IMR-90 (cell line): ENCODE results near the gene ADM2. TPM values are rescaled to one million over a fixed set of nuclear protein-coding genes. Genes with fewer than 3 reads are reported as not detected.

Experiments used
- ATAC-seq: fragments of 200-7000 bp; cut with Tn5 transposase; 2 replicates; pipeline ENCODE4 v1.9.1; 2020; ENCODE audit warnings: low read depth, mild to moderate bottlenecking, moderate library complexity
- BruUV-seq: library from RNA; stranded (reverse); fragments of 400-500 nt; replicated peaks from 2 replicates; lab custom pipeline; 2021; lab: Mats Ljungman, UMichigan
- CTCF ChIA-PET: fragments of 300-600 bp; formaldehyde crosslinking; extraction: SDS; loops from one replicate; lab custom pipeline; 2021; ENCODE audit warnings: antibody characterized with exemption; lab: Yijun Ruan, JAX
- POLR2A ChIA-PET: fragments of 300-600 bp; sonication (Branson Sonifier 250); formaldehyde crosslinking; loops from one replicate; lab custom pipeline; 2022; ENCODE audit warnings: antibody characterized with exemption; ENCODE audit not compliant: unreplicated experiment; lab: Charles Lee
- DNase-seq: peaks from one replicate; pipeline ENCODE4 v3.0.0; 2013
- H2AFZ ChIP-seq: replicated peaks from 2 replicates; pipeline ENCODE3; 2013; ENCODE audit warnings: low read length, mild to moderate bottlenecking; ENCODE audit not compliant: poor library complexity
- H2AK5ac ChIP-seq: 2 replicates; pipeline ENCODE4 v1.6.1; 2013; ENCODE audit warnings: low read depth, low read length, inconsistent platforms
- H2AK9ac ChIP-seq: replicated peaks from 2 replicates; pipeline ENCODE3; 2013; ENCODE audit warnings: mild to moderate bottlenecking, low read depth, low read length, moderate library complexity; ENCODE audit not compliant: poor library complexity
- H2BK120ac ChIP-seq: 2 replicates; pipeline ENCODE4 v1.6.1; 2013; ENCODE audit warnings: low read depth, low read length, inconsistent platforms
- H2BK15ac ChIP-seq: 3 replicates; pipeline ENCODE4 v1.6.1; 2013; ENCODE audit warnings: low read depth, low read length, inconsistent platforms
- H2BK20ac ChIP-seq: 2 replicates; pipeline ENCODE4 v1.6.1; 2013; ENCODE audit warnings: low read depth, mild to moderate bottlenecking, inconsistent platforms, low read length, moderate library complexity
- H2BK5ac ChIP-seq: 2 replicates; pipeline ENCODE4 v1.6.1; 2013; ENCODE audit warnings: mild to moderate bottlenecking, low read depth, low read length, inconsistent platforms; ENCODE audit not compliant: poor library complexity, severe bottlenecking
- H3K14ac ChIP-seq: replicated peaks from 2 replicates; pipeline ENCODE4 v1.6.1; 2013; ENCODE audit warnings: low read depth, low read length, inconsistent platforms
- H3K18ac ChIP-seq: 2 replicates; pipeline ENCODE4 v1.6.1; 2013; ENCODE audit warnings: low read depth, low read length, control low read depth
- H3K23ac ChIP-seq: 2 replicates; pipeline ENCODE4 v1.6.1; 2013; ENCODE audit warnings: low read depth, low read length, inconsistent platforms
- H3K27ac ChIP-seq: 2 replicates; pipeline ENCODE4 v1.5.1; 2013; ENCODE audit warnings: mild to moderate bottlenecking, control low read depth, low read length; ENCODE audit not compliant: insufficient read depth
- H3K27me3 ChIP-seq: 2 replicates; pipeline ENCODE4 v1.6.1; 2013; ENCODE audit warnings: low read length; ENCODE audit not compliant: control insufficient read depth, insufficient read depth
- H3K36me3 ChIP-seq: 2 replicates; pipeline ENCODE4 v1.6.1; 2013; ENCODE audit warnings: low read length, mixed read lengths; ENCODE audit not compliant: control insufficient read depth, insufficient read depth
- H3K4ac ChIP-seq: 2 replicates; pipeline ENCODE4 v1.6.1; 2013; ENCODE audit warnings: low read depth, low read length, inconsistent platforms
- H3K4me1 ChIP-seq: 2 replicates; pipeline ENCODE4 v1.6.1; 2013; ENCODE audit warnings: low read length, mixed read lengths; ENCODE audit not compliant: control insufficient read depth, insufficient read depth
- H3K4me2 ChIP-seq: 2 replicates; pipeline ENCODE4 v1.6.1; 2013; ENCODE audit warnings: low read depth, mild to moderate bottlenecking, control low read depth, low read length, moderate library complexity
- H3K4me3 ChIP-seq: 2 replicates; pipeline ENCODE4 v1.5.1; 2013; ENCODE audit warnings: low read depth, mild to moderate bottlenecking, control low read depth, low read length, moderate library complexity; ENCODE audit not compliant: insufficient read depth
- H3K56ac ChIP-seq: 2 replicates; pipeline ENCODE4 v1.6.1; 2013; ENCODE audit warnings: low read length, inconsistent platforms; ENCODE audit not compliant: insufficient read depth; ENCODE audit errors: extremely low read depth
- H3K79me1 ChIP-seq, 2 experiments: 2 replicates each; pipeline ENCODE4 v1.6.1; 2013; ENCODE audit warnings: low read length in 2 of 2, inconsistent platforms in 1 of 2, low read depth in 1 of 2
- H3K9ac ChIP-seq: 2 replicates; pipeline ENCODE4 v1.6.1; 2013; ENCODE audit warnings: low read depth, low read length, control low read depth
- H3K9me1 ChIP-seq: 2 replicates; pipeline ENCODE4 v1.6.1; 2013; ENCODE audit warnings: low read length, inconsistent platforms; ENCODE audit not compliant: insufficient read depth
- H3K9me3 ChIP-seq: 2 replicates; pipeline ENCODE4 v1.6.1; 2013; ENCODE audit warnings: low read length; ENCODE audit not compliant: control insufficient read depth, insufficient read depth
- H4K20me1 ChIP-seq: 2 replicates; pipeline ENCODE4 v1.6.1; 2013; ENCODE audit warnings: low read length, inconsistent platforms; ENCODE audit not compliant: insufficient read depth
- H4K5ac ChIP-seq: 2 replicates; pipeline ENCODE4 v1.6.1; 2013; ENCODE audit warnings: mild to moderate bottlenecking, low read depth, low read length, control low read depth
- H4K8ac ChIP-seq, 2 experiments: 2 replicates each; pipeline ENCODE4 v1.6.1; 2013; ENCODE audit warnings: low read depth in 2 of 2, low read length in 2 of 2, control low read depth in 1 of 2, inconsistent platforms in 1 of 2
- H4K91ac ChIP-seq: 2 replicates; pipeline ENCODE4 v1.6.1; 2013; ENCODE audit warnings: low read depth, low read length, inconsistent platforms; ENCODE audit not compliant: insufficient read depth
- BHLHE40 ChIP-seq: fragments of 150-350 bp; IDR thresholded peaks from 2 replicates; pipeline ENCODE4 v1.6.1; 2016; ENCODE audit warnings: mild to moderate bottlenecking, low read depth, low read length
- CEBPB ChIP-seq: IDR thresholded peaks from 2 replicates; pipeline ENCODE4 v1.6.1; 2012; ENCODE audit warnings: low read depth, low read length, improper control_type of control experiment
- CHD1 ChIP-seq: IDR thresholded peaks from 2 replicates; pipeline ENCODE4 v1.6.1; 2012; ENCODE audit warnings: low read depth, low read length, improper control_type of control experiment
- CTCF ChIP-seq: conservative IDR thresholded peaks from 2 replicates; pipeline ENCODE4 v1.5.1; 2012; ENCODE audit warnings: mild to moderate bottlenecking, low read depth, low read length, improper control_type of control experiment
- ELK1 ChIP-seq: fragments of 150-350 bp; IDR thresholded peaks from 2 replicates; pipeline ENCODE4 v1.6.1; 2016; ENCODE audit warnings: low read depth, mild to moderate bottlenecking, low read length, moderate library complexity, borderline replicate concordance
- FOS ChIP-seq: fragments of 150-350 bp; IDR thresholded peaks from 2 replicates; pipeline ENCODE4 v1.6.1; 2016; ENCODE audit warnings: low read depth, low read length
- MAFK ChIP-seq: IDR thresholded peaks from 2 replicates; pipeline ENCODE4 v1.6.1; 2012; ENCODE audit warnings: low read depth, low read length, improper control_type of control experiment
- MXI1 ChIP-seq: IDR thresholded peaks from 2 replicates; pipeline ENCODE4 v1.6.1; 2012; ENCODE audit warnings: low read depth, mild to moderate bottlenecking, low read length, moderate library complexity, borderline replicate concordance
- NFE2L2 ChIP-seq: fragments of 150-350 bp; IDR thresholded peaks from 2 replicates; pipeline ENCODE4 v1.6.1; 2016; ENCODE audit warnings: low read depth, mild to moderate bottlenecking, low read length
- POLR2A ChIP-seq: IDR thresholded peaks from 2 replicates; pipeline ENCODE4 v1.6.1; 2012; ENCODE audit warnings: mild to moderate bottlenecking, low read depth, low read length
- RAD21 ChIP-seq: IDR thresholded peaks from 2 replicates; pipeline ENCODE4 v1.6.1; 2012; ENCODE audit warnings: low read length, improper control_type of control experiment
- RCOR1 ChIP-seq: IDR thresholded peaks from 2 replicates; pipeline ENCODE4 v1.6.1; 2012; ENCODE audit warnings: mild to moderate bottlenecking, low read length, improper control_type of control experiment; ENCODE audit not compliant: insufficient replicate concordance
- SMC3 ChIP-seq: fragments of 150-350 bp; IDR thresholded peaks from 2 replicates; pipeline ENCODE4 v1.6.1; 2016; ENCODE audit warnings: low read depth, mild to moderate bottlenecking, antibody characterized with exemption, low read length, moderate library complexity
- WGBS, 2 experiments: methylation state at CpG; one replicate each; pipeline versions ENCODE4 v1.1.5 to v1.1.7; 2013; ENCODE audit warnings: missing lambda C conversion rate in 2 of 2; ENCODE audit not compliant: insufficient read length in 1 of 2; ENCODE audit errors: extremely low coverage in 2 of 2; 5-methylcytosine and 5-hydroxymethylcytosine counted together
- dilution Hi-C: fragments of 300-500 bp; cut with HindIII; formaldehyde crosslinking; loops from one replicate; pipeline ENCODE4 v1.14.3; 2018; ENCODE audit warnings: low sequenced_read_pairs; ENCODE audit not compliant: unreplicated experiment
- in situ Hi-C: fragments of 300-500 bp; cut with MboI; formaldehyde crosslinking; loops from 3 replicates; pipeline ENCODE4 v1.14.3; 2019; ENCODE audit warnings: low sequenced_read_pairs, inconsistent platforms, mixed read lengths
- intact Hi-C: fragments of 100-400 bp; cut with micrococcal nuclease; formaldehyde crosslinking; loops from 2 replicates; pipeline ENCODE4 v1.10.0; 2022
- polyA plus RNA-seq, 3 experiments: library from polyadenylated mRNA; depleted of rRNA; stranded (reverse); fragments of >200 nt; gene quantifications; 2 replicates each; pipeline ENCODE4 v1.2.3, GENCODE V29; 2012; ENCODE audit warnings: low replicate concordance in 1 of 3
- total RNA-seq: library from RNA; depleted of rRNA; stranded (reverse); fragments of >200 nt; gene quantifications from 2 replicates; pipeline ENCODE4 v1.2.3, GENCODE V29; 2012
- TF ChIP-seq, protein P1 (sequence below): fragments of 150-350 bp; IDR thresholded peaks from 2 replicates; pipeline ENCODE4 v1.6.1; 2017; ENCODE audit warnings: mild to moderate bottlenecking, antibody characterized with exemption, low read length, low read depth

The ADM2 gene
- total and polyA plus RNA-seq, 2 of the 4 experiments (the other 2 are of a cell fraction) = 0.18 to 2.3 TPM

GRCh38 chr22:50447576-50448551, 33.5 kb upstream of the ADM2 start:
- TF ChIP-seq NFE2L2 (no peak), CHD1 (no peak), SMC3 (no peak), CEBPB (no peak), MXI1 (no peak), BHLHE40 (no peak), POLR2A (no peak), MAFK (no peak), ELK1 (no peak), FOS (no peak), RCOR1 (no peak), CTCF (no peak), RAD21 (no peak)
- TF ChIP-seq, protein P1, sequence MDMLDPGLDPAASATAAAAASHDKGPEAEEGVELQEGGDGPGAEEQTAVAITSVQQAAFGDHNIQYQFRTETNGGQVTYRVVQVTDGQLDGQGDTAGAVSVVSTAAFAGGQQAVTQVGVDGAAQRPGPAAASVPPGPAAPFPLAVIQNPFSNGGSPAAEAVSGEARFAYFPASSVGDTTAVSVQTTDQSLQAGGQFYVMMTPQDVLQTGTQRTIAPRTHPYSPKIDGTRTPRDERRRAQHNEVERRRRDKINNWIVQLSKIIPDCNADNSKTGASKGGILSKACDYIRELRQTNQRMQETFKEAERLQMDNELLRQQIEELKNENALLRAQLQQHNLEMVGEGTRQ = no peak
- Histone ChIP-seq H2BK20ac (no peak overlapping the region), H4K8ac (no peak overlapping the region), H3K23ac (no peak overlapping the region), H3K9ac (no peak overlapping the region), H3K79me1 (peaks cover 3 to 16% of the 10 kb centered on the region in 2 experiments; a peak in 1 of 4 replicates), H3K14ac (no peak overlapping the region), H4K20me1 (peaks cover 28% of the 10 kb centered on the region), H3K36me3 (peaks cover 47% of the 10 kb centered on the region), H2BK15ac (no peak overlapping the region), H4K5ac (no peak overlapping the region), H2AK9ac (peak overlapping the region; percentile 39), H3K18ac (no peak overlapping the region), H3K4me3 (no peak overlapping the region), H2BK120ac (no peak overlapping the region), H2AK5ac (no peak overlapping the region), H3K27ac (no peak overlapping the region), H4K91ac (no peak overlapping the region), H2BK5ac (no peak overlapping the region), H3K4me2 (no peak overlapping the region), H3K4ac (no peak overlapping the region), H3K56ac (no peak overlapping the region), H3K9me1 (no peaks in the 10 kb centered on the region), H2AFZ (no peak overlapping the region), H3K27me3 (no peaks in the 10 kb centered on the region), H3K9me3 (no peaks in the 10 kb centered on the region), H3K4me1 (no peaks in the 10 kb centered on the region)
- DNase-seq = no peak
- intact Hi-C loops (no loop called here), in situ Hi-C loops (no loop called here), dilution Hi-C loops (no loop called here)
- no peak for ATAC-seq
- POLR2A ChIA-PET = no interaction called here
- CTCF ChIA-PET = interaction anchor here (0.6 kb wide), 1 partner anchor 27 kb away, joined by 3 read pairs; no protein-coding TSS in a partner anchor
- WGBS, 2 experiments = 100% methylated on average over 4 of the region's 27 CpGs; no CpG with 5 or more reads in 1 of the 2 experiments
- BruUV-seq = no TSS peak
